ENCODE data around the gene TUBD1.
A peak's percentile ranks its signal among the peaks of the same experiment; 100 is the strongest.

The TUBD1 gene

GRCh38 chr17:59825533-59826322 lies 67.0 kb downstream of the TUBD1 start:
- H3K4me3 ChIP-seq (ENCODE audit: low read depth, low read length): no peak overlapping the region
- H3K27me3 ChIP-seq (replicated peaks): no peaks in the 10 kb centered on the region
- H3K27ac ChIP-seq: peak overlapping the region; percentile 99
- TF ChIP-seq CTCF (IDR thresholded peaks at IDR 0.05; ENCODE audit: low read depth, low read length, missing control alignments): no peak
- in situ Hi-C loops (cut with HindIII; ENCODE audit: low pct_ligation_motif_present, low sequenced_read_pairs): no loop called here
- peak; percentile 80 for DNase-seq
- no peaks in the 10 kb centered on the region for H3K36me3 ChIP-seq (replicated peaks)

DNA sequence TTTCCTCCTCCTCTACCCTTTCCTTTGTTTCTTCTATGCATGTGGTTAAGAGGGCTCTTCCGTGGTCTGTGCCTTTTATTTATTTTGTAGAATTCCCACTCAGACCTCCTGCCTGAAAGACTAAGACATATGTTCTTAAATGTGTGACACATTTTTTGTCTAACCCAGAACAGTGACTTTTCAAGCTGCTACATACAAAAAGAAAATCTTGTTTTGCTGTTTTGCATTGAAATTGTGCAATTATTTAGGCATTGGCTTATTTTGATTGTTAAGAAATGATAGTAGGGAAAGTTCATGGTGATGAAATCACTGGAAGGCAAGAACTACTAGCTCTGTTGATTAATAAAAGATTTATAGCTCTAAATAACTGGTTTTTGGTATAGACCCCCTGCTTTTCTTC lies 76.8 kb downstream of the TUBD1 start:
- Histone ChIP-seq H3K27me3 (replicated peaks) (no peaks in the 10 kb centered on the region), H3K27ac (peak overlapping the region; percentile 22), H3K4me3 (ENCODE audit: low read depth, low read length) (no peak overlapping the region), H3K36me3 (replicated peaks) (peaks cover 7% of the 10 kb centered on the region)
- in situ Hi-C loops (cut with HindIII; ENCODE audit: low pct_ligation_motif_present, low sequenced_read_pairs): no loop called here
- DNase-seq: no peak
- no peak for TF ChIP-seq CTCF (IDR thresholded peaks at IDR 0.05; ENCODE audit: low read depth, low read length, missing control alignments)

- TF ChIP-seq CTCF (IDR thresholded peaks at IDR 0.05; ENCODE audit: low read depth, low read length, missing control alignments): no peak
- no peak overlapping the region for H3K27ac ChIP-seq
- no peak overlapping the region for H3K4me3 ChIP-seq (ENCODE audit: low read depth, low read length)
- no peaks in the 10 kb centered on the region for H3K27me3 ChIP-seq (replicated peaks)
- DNase-seq: no peak
- in situ Hi-C loops (cut with HindIII; ENCODE audit: low pct_ligation_motif_present, low sequenced_read_pairs): no loop called here
- peaks cover 7% of the 10 kb centered on the region for H3K36me3 ChIP-seq (replicated peaks)
Measured at GRCh38 chr17:59814685-59815084, 78.1 kb downstream of the TUBD1 start.

DNA sequence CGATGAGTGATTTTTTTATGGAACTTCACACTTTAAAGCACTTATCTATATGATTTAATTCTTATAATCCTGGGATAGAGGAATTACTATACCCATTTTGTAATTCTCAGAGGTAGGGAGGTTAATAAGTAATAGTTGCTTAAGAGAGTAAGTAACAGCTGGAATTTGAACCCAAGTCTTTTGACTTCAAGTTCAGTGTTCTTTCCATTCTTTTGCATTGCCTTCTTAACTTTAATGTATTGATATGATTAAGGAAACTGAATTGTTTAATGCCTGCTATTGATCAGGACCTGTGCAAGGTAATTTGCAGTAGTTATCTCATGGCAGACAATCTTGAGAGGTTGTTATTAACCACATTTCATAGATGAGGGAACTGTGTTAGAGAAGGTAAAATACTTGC lies 78.5 kb downstream of the TUBD1 start:
- H3K36me3 ChIP-seq (replicated peaks): peaks cover 7% of the 10 kb centered on the region
- H3K27me3 ChIP-seq (replicated peaks): no peaks in the 10 kb centered on the region
- no peak for TF ChIP-seq CTCF (IDR thresholded peaks at IDR 0.05; ENCODE audit: low read depth, low read length, missing control alignments)
- in situ Hi-C loops (cut with HindIII; ENCODE audit: low pct_ligation_motif_present, low sequenced_read_pairs): no loop called here
- no peak overlapping the region for H3K4me3 ChIP-seq (ENCODE audit: low read depth, low read length)
- no peak overlapping the region for H3K27ac ChIP-seq
- no peak for DNase-seq

DNA sequence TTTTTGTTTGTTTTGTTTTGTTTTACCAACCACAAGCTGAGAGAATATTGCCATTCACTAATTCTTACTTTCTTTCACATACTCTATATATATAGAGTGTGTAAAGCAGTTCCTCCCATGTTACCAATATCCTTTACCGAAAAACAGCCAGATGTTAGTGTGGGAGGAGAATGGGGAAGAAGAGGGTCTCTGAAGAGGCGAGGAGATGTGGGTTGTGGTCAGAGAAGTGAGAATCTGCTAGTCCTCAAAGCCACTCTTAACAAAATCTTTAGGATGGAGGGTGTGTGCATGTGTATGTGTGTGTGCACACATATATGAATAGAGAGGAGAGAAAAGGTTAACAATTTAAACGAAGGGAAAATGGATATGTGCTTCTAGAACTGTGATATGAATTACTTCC lies 80.6 kb downstream of the TUBD1 start:
- TF ChIP-seq CTCF (IDR thresholded peaks at IDR 0.05; ENCODE audit: low read depth, low read length, missing control alignments): no peak
- H3K27me3 ChIP-seq (replicated peaks): no peaks in the 10 kb centered on the region
- in situ Hi-C loops (cut with HindIII; ENCODE audit: low pct_ligation_motif_present, low sequenced_read_pairs): no loop called here
- no peak overlapping the region for H3K4me3 ChIP-seq (ENCODE audit: low read depth, low read length)
- H3K36me3 ChIP-seq (replicated peaks): peaks cover 7% of the 10 kb centered on the region
- H3K27ac ChIP-seq: no peak overlapping the region
- no peak for DNase-seq

- DNase-seq: no peak
- in situ Hi-C loops (cut with HindIII; ENCODE audit: low pct_ligation_motif_present, low sequenced_read_pairs): no loop called here
- no peak overlapping the region for H3K4me3 ChIP-seq (ENCODE audit: low read depth, low read length)
- H3K36me3 ChIP-seq (replicated peaks): peaks cover 7% of the 10 kb centered on the region
- H3K27me3 ChIP-seq (replicated peaks): no peaks in the 10 kb centered on the region
- TF ChIP-seq CTCF (IDR thresholded peaks at IDR 0.05; ENCODE audit: low read depth, low read length, missing control alignments): no peak
- no peak overlapping the region for H3K27ac ChIP-seq
Measured at GRCh38 chr17:59811209-59811608, 81.5 kb downstream of the TUBD1 start.

All from brain microvascular endothelial cell (primary cell).